Measurements from ENCODE around the gene ADAMTS16. TPM values are rescaled to one million over a fixed set of nuclear protein-coding genes. Genes with fewer than 3 reads are reported as not detected.

Gene ADAMTS16
- total RNA-seq, 3 donors from 2014 or later: 0.10 to 0.35 (median 0.26) TPM

DNA sequence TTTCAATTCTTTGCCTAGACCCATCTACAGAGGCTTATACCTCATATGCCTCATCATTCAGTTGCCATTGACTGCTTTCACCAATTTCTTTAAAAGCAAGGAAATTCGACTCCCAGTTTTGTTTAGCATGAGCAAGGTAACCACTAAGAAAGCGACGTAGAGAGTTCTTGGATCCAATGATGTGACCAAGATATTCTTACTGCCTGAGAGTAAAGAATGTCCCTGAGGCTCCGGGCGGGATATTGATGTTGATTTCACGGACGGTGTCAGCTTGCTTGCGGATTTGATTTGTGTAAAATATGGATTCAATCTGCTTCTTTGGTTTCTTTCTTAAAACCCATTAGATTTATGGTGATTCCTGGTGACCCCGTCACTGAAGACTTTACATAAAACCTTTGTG lies 147.3 kb downstream of the ADAMTS16 start:
- H3K9me3 ChIP-seq: no peaks in the 10 kb centered on the region
- H3K36me3 ChIP-seq (ENCODE audit: low read depth): no peaks in the 10 kb centered on the region
- intact Hi-C loops (cut with DNase I, micrococcal nuclease): no loop called here
- H3K4me1 ChIP-seq (ENCODE audit: low read depth): no peaks in the 10 kb centered on the region
- no peak for ATAC-seq
- no peak for DNase-seq
- no peak overlapping the region for H3K4me3 ChIP-seq
- TF ChIP-seq, protein P1, sequence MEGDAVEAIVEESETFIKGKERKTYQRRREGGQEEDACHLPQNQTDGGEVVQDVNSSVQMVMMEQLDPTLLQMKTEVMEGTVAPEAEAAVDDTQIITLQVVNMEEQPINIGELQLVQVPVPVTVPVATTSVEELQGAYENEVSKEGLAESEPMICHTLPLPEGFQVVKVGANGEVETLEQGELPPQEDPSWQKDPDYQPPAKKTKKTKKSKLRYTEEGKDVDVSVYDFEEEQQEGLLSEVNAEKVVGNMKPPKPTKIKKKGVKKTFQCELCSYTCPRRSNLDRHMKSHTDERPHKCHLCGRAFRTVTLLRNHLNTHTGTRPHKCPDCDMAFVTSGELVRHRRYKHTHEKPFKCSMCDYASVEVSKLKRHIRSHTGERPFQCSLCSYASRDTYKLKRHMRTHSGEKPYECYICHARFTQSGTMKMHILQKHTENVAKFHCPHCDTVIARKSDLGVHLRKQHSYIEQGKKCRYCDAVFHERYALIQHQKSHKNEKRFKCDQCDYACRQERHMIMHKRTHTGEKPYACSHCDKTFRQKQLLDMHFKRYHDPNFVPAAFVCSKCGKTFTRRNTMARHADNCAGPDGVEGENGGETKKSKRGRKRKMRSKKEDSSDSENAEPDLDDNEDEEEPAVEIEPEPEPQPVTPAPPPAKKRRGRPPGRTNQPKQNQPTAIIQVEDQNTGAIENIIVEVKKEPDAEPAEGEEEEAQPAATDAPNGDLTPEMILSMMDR (IDR thresholded peaks at IDR 0.05): no peak

DNA sequence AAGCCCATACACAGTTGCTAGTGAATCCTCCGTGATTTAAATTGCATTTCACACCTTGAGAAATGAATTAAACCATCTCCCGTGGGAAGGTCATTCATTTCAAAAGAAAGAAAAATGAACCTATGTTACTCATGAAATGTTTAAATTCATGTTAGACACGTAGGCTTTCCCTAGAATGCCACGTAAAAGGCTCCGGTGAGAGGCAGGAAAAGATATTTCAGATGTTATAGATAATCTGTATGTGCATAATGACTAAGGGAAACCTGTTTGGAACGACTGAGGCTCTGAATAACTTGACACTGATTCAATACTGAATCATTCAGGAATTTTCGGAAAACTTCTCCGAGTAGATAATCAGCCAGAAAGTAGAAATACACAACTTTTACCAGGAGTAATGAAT lies 148.1 kb downstream of the ADAMTS16 start:
- no peak overlapping the region for H3K4me3 ChIP-seq
- no peaks in the 10 kb centered on the region for H3K36me3 ChIP-seq (ENCODE audit: low read depth)
- intact Hi-C loops (cut with DNase I, micrococcal nuclease): no loop called here
- H3K9me3 ChIP-seq: no peaks in the 10 kb centered on the region
- ATAC-seq (no peak), DNase-seq (no peak)
- no peaks in the 10 kb centered on the region for H3K4me1 ChIP-seq (ENCODE audit: low read depth)
- TF ChIP-seq, protein P1 (IDR thresholded peaks at IDR 0.05): no peak

DNA sequence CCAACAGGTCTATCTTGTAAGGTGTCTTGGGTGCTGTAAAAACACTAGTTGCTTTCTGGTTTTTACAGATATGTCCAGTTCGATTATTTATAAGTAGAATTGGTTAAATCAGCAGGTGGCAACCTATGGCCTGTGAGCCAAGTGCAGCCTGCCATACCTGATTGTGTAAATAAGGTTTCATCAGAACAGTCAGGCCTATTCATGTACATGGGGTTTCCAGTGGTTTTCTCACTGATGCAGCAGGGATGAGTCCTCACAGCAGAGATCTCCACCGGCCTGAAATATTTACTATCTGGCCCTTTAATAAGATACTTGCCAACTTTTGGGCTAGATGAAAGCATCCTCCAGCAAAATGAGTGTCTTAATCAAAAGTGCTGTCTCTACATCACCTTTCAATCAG lies 149.4 kb downstream of the ADAMTS16 start:
- TF ChIP-seq, protein P1 (IDR thresholded peaks at IDR 0.05): no peak
- no peaks in the 10 kb centered on the region for H3K9me3 ChIP-seq
- ATAC-seq: no peak
- no peaks in the 10 kb centered on the region for H3K4me1 ChIP-seq (ENCODE audit: low read depth)
- intact Hi-C loops (cut with DNase I, micrococcal nuclease): no loop called here
- no peak overlapping the region for H3K4me3 ChIP-seq
- no peak for DNase-seq
- no peaks in the 10 kb centered on the region for H3K36me3 ChIP-seq (ENCODE audit: low read depth)

DNA sequence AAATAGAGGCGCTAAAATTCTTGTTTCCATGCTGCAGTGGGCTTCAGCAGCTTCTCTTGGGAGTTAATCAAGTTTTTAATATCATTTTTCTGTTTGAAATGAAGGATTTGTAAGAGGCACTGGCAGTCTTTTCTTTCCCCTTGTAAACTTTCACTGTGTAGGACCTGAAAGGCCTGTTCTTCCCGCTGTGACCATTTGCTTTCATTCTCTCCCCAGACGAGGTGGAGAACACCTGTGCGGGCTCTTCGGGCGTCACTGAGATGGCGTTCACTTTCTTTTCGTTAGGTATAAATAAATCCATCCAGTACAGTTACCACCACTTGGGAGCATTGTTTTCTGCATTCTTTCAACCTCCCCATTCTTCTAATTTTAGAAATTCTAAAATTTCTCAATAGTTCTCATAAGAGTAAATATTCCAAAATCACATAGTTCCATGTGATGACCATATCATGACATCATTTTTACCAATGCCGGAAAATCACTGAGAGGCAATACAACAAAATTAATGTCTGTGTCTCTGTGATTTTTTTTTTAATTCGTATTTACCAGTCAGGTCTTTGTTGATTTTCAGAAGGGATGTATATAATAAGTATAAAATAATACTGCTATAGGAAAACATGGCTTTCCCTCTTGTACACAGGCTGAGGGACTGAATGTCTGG lies 150.7 kb downstream of the ADAMTS16 start:
- intact Hi-C loops (cut with DNase I, micrococcal nuclease): no loop called here
- TF ChIP-seq, protein P1 (IDR thresholded peaks at IDR 0.05): no peak
- no peak for DNase-seq
- H3K4me3 ChIP-seq: no peak overlapping the region
- no peaks in the 10 kb centered on the region for H3K36me3 ChIP-seq (ENCODE audit: low read depth)
- no peaks in the 10 kb centered on the region for H3K9me3 ChIP-seq
- no peaks in the 10 kb centered on the region for H3K4me1 ChIP-seq (ENCODE audit: low read depth)
- ATAC-seq: no peak

DNA sequence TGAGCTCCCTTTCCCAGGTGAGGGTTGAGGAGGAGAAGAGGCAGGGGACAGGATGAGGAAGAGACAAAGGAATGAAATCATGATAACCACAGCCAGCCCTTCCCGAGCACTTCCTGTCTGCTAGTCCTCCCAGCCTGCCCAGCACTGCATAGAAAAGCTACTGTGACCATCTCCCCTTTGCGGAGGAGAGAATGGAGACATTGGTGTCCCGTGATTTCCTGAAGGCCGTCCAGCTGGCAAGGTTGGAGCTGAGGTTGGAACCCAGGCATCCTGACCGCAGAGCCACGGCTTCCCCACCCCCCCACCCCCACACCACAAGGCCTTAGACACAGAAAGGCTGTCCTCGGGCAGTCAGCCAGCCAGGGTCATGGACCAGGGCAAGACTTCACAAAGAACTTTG lies 151.2 kb downstream of the ADAMTS16 start:
- DNase-seq (no peak), ATAC-seq (no peak)
- TF ChIP-seq, protein P1 (IDR thresholded peaks at IDR 0.05): no peak

DNA sequence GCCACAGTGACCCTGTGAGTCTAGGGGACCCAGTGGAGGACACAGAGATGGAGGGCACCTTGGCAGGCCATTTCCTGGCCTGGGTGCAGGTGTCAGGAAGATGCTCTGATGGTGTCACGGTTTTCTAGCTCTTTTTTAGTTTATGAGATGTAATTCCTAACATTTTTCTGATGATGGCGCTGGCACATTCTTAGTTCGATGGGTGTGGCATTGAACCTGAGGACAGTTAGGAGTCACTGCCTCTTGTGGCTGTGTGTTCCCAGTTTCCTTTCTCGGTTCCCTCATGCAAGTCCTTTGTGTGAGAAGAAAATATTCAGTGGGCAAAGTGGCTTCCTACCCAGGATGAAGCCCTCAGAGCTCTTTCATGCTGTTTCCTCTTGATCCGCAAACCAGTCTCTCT lies 152.9 kb downstream of the ADAMTS16 start:
- H3K9me3 ChIP-seq: no peaks in the 10 kb centered on the region
- H3K4me3 ChIP-seq: no peak overlapping the region
- H3K4me1 ChIP-seq (ENCODE audit: low read depth): no peaks in the 10 kb centered on the region
- TF ChIP-seq, protein P1 (IDR thresholded peaks at IDR 0.05): no peak
- ATAC-seq (no peak), DNase-seq (no peak)
- H3K36me3 ChIP-seq (ENCODE audit: low read depth): no peaks in the 10 kb centered on the region
- intact Hi-C loops (cut with DNase I, micrococcal nuclease): no loop called here

More for the DNA sequence above, 151.2 kb downstream of the ADAMTS16 start:
- no peak overlapping the region for H3K4me3 ChIP-seq
- H3K4me1 ChIP-seq (ENCODE audit: low read depth): no peaks in the 10 kb centered on the region
- no peaks in the 10 kb centered on the region for H3K36me3 ChIP-seq (ENCODE audit: low read depth)
- intact Hi-C loops (cut with DNase I, micrococcal nuclease): no loop called here
- no peaks in the 10 kb centered on the region for H3K9me3 ChIP-seq
